HG03521 (cell line): ENCODE results near the gene CREB3L2.
"Not testable (repeated sequence)": the region's sequence is repeated elsewhere in the genome, so short reads cannot be mapped to it uniquely, and the experiment has no call there.

Experiments used
- ATAC-seq: cut with Tn5 transposase; IDR thresholded peaks from one replicate; pipeline ENCODE4 v1.9.1; 2021; ENCODE audit warnings: mild to moderate bottlenecking, moderate library complexity; ENCODE audit not compliant: unreplicated experiment

The CREB3L2 gene

GRCh38 chr7:137989590-137989989 lies 12.3 kb downstream of the CREB3L2 start:
- no peak for ATAC-seq

GRCh38 chr7:137989094-137989493 lies 12.8 kb downstream of the CREB3L2 start:
- no peak for ATAC-seq

GRCh38 chr7:137987968-137988367 lies 13.9 kb downstream of the CREB3L2 start:
- ATAC-seq = peak; percentile 33

- ATAC-seq = no peak
Measured at GRCh38 chr7:137987563-137987962, 14.3 kb downstream of the CREB3L2 start.

GRCh38 chr7:137987018-137987349 lies 14.9 kb downstream of the CREB3L2 start:
- ATAC-seq = no peak

GRCh38 chr7:137986252-137987017 lies 15.5 kb downstream of the CREB3L2 start:
- no peak for ATAC-seq

GRCh38 chr7:137985897-137986251 lies 16.0 kb downstream of the CREB3L2 start:
- ATAC-seq = peak; percentile 45

GRCh38 chr7:137985253-137985896 lies 16.5 kb downstream of the CREB3L2 start:
- ATAC-seq = peak; percentile 43

GRCh38 chr7:137984181-137985041 lies 17.5 kb downstream of the CREB3L2 start:
- ATAC-seq = no peak

- ATAC-seq = no peak
Measured at GRCh38 chr7:137983323-137984008, 18.4 kb downstream of the CREB3L2 start.

GRCh38 chr7:137982394-137982793 lies 19.5 kb downstream of the CREB3L2 start:
- ATAC-seq = not testable (repeated sequence)

GRCh38 chr7:137981668-137982067 lies 20.2 kb downstream of the CREB3L2 start:
- peak; percentile 55 for ATAC-seq

- peak; percentile 3 for ATAC-seq
Measured at GRCh38 chr7:137981175-137981574, 20.7 kb downstream of the CREB3L2 start.

GRCh38 chr7:137980308-137980707 lies 21.6 kb downstream of the CREB3L2 start:
- ATAC-seq = no peak

- ATAC-seq = no peak
Measured at GRCh38 chr7:137978464-137979237, 23.2 kb downstream of the CREB3L2 start.

GRCh38 chr7:137977173-137977572 lies 24.7 kb downstream of the CREB3L2 start:
- ATAC-seq = no peak

GRCh38 chr7:137976696-137977095 lies 25.2 kb downstream of the CREB3L2 start:
- no peak for ATAC-seq

- no peak for ATAC-seq
Measured at GRCh38 chr7:137976232-137976631, 25.7 kb downstream of the CREB3L2 start.

- ATAC-seq = no peak
Measured at GRCh38 chr7:137975768-137976167, 26.1 kb downstream of the CREB3L2 start.

GRCh38 chr7:137975221-137975620 lies 26.7 kb downstream of the CREB3L2 start:
- ATAC-seq = no peak
